Measurements from ENCODE around the gene UBE2E1. TPM values are rescaled to one million over a fixed set of nuclear protein-coding genes. Genes with fewer than 3 reads are reported as not detected.

The UBE2E1 gene
- total and polyA plus RNA-seq, 2 donors (not counting 1 experiment from before 2014, with no cell fraction given): 46.7 to 63.7 TPM

DNA sequence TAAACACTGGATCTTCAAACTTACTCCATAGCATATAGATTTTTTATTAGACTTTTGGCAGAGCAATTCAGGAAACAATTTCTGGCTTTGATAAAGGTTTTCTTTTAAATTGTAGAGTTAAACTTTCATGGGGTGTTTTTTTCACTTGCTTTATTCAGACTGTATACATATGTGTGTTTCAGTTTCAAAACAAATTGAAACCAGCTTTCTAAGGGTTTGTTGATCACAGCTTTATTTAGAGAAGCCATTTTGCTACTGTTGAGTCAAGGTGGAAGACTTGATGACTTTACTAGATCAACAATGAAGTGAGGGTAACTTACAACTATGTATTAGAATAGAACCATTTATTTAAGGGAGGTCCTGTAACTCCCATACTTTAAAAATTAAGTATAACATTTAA lies 6.2 kb downstream of the UBE2E1 start:
- H3K4me3 Mint-ChIP-seq: peak overlapping the region; percentile 95
- Histone ChIP-seq H3K4me3 (ENCODE audit: control extremely low read depth in 1 of 5, extremely low read depth in 1 of 5, insufficient read depth in 1 of 5, low read depth in 2 of 5, low read length in 4 of 5) (peak overlapping the region in 1 of 5 experiments; percentile 91), H3K27me3 (replicated peaks in 1 of 4; ENCODE audit: control extremely low read depth in 1 of 4, control insufficient read depth in 3 of 4, insufficient read depth in 4 of 4, low read length in 3 of 4) (no peaks in the 10 kb centered on the region), H3K9ac (ENCODE audit: low read length) (peak overlapping the region; percentile 91), H3K79me2 (ENCODE audit: control insufficient read depth, insufficient read depth, low read length) (peaks cover 74% of the 10 kb centered on the region), H3K4me1 (ENCODE audit: control insufficient read depth in 2 of 2, insufficient read depth in 2 of 2, low read length in 2 of 2) (peaks cover 39 to 48% of the 10 kb centered on the region in 2 donors), H3K27ac (ENCODE audit: low read length in 2 of 2) (peak overlapping the region in 1 of 2 donors; percentile 1), H3K36me3 (replicated peaks in 1 of 2; ENCODE audit: control extremely low read depth in 1 of 2, control insufficient read depth in 1 of 2, extremely low read depth in 1 of 2, insufficient read depth in 2 of 2, low read length in 1 of 2) (no peaks in the 10 kb centered on the region), H3K9me3 (ENCODE audit: control extremely low read depth in 1 of 3, control insufficient read depth in 2 of 3, insufficient read depth in 1 of 3, low read length in 2 of 3) (no peaks in the 10 kb centered on the region), H4K20me1 (ENCODE audit: control insufficient read depth, insufficient read depth, low read length, poor library complexity, severe bottlenecking) (peaks cover 11% of the 10 kb centered on the region), H3K4me2 (replicated peaks; ENCODE audit: low read depth, low read length, poor library complexity, severe bottlenecking) (peak overlapping the region; percentile 99), H2AFZ (ENCODE audit: insufficient read depth, low read depth, low read length, poor library complexity, severe bottlenecking) (no peak overlapping the region)
- TF ChIP-seq EZH2 (IDR thresholded peaks at IDR 0.05; ENCODE audit: borderline replicate concordance, insufficient read depth, low read depth, low read length, poor library complexity, severe bottlenecking): no peak
- TF ChIP-seq, protein P1, sequence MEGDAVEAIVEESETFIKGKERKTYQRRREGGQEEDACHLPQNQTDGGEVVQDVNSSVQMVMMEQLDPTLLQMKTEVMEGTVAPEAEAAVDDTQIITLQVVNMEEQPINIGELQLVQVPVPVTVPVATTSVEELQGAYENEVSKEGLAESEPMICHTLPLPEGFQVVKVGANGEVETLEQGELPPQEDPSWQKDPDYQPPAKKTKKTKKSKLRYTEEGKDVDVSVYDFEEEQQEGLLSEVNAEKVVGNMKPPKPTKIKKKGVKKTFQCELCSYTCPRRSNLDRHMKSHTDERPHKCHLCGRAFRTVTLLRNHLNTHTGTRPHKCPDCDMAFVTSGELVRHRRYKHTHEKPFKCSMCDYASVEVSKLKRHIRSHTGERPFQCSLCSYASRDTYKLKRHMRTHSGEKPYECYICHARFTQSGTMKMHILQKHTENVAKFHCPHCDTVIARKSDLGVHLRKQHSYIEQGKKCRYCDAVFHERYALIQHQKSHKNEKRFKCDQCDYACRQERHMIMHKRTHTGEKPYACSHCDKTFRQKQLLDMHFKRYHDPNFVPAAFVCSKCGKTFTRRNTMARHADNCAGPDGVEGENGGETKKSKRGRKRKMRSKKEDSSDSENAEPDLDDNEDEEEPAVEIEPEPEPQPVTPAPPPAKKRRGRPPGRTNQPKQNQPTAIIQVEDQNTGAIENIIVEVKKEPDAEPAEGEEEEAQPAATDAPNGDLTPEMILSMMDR (IDR thresholded peaks at IDR 0.05): no peak
- intact Hi-C loops (cut with micrococcal nuclease): loop anchor here (1.0 kb wide), 1 partner anchor 17 kb away; no protein-coding TSS in a partner anchor
- ATAC-seq (ENCODE audit: low read depth): no peak
- ChIA-PET POLR2A (interaction anchor here (1.2 kb wide), 1 partner anchor 105 kb away, joined by 3 read pairs; the partner anchor contains the start of genes NKIRAS1 and RPL15), CTCF (interaction anchor here (0.9 to 1.1 kb wide), 3 partner anchors 8 to 77 kb away, joined by 4 read pairs; no protein-coding TSS in a partner anchor)
- H3K27ac Mint-ChIP-seq: peak overlapping the region; percentile 33
- H3K27me3 Mint-ChIP-seq: no peaks in the 10 kb centered on the region
- peaks cover 63% of the 10 kb centered on the region for H3K4me1 Mint-ChIP-seq
- peak; percentile 29 for DNase-seq
- no peaks in the 10 kb centered on the region for H3K9me3 Mint-ChIP-seq (ENCODE audit: insufficient read depth)

DNA sequence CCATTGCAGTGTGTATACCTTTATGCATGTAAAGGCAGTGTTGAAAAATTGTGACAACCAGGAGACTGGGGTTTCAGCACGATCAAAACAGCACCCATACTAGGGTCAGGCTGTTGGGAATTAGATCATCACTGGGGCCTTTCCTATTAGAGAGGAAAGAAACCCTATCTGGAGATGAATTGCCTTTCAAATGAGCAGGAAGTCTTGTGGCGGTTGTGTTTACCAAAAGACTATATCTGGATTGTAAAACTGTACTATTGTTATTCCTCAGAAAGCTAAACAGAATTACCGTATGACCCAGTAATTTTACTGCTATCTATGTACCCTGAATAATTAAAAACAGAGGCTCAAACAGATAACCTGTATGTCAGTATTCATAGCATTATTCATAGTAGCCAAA lies 10.1 kb downstream of the UBE2E1 start:
- Histone ChIP-seq H3K4me2 (replicated peaks; ENCODE audit: low read depth, low read length, poor library complexity, severe bottlenecking) (no peak overlapping the region), H3K36me3 (replicated peaks in 1 of 2; ENCODE audit: control extremely low read depth in 1 of 2, control insufficient read depth in 1 of 2, extremely low read depth in 1 of 2, insufficient read depth in 2 of 2, low read length in 1 of 2) (no peaks in the 10 kb centered on the region), H3K9ac (ENCODE audit: low read length) (no peak overlapping the region), H3K4me3 (ENCODE audit: control extremely low read depth in 1 of 5, extremely low read depth in 1 of 5, insufficient read depth in 1 of 5, low read depth in 2 of 5, low read length in 4 of 5) (no peak overlapping the region), H3K27ac (ENCODE audit: low read length in 2 of 2) (no peak overlapping the region), H3K9me3 (ENCODE audit: control extremely low read depth in 1 of 3, control insufficient read depth in 2 of 3, insufficient read depth in 1 of 3, low read length in 2 of 3) (no peaks in the 10 kb centered on the region), H3K27me3 (replicated peaks in 1 of 4; ENCODE audit: control extremely low read depth in 1 of 4, control insufficient read depth in 3 of 4, insufficient read depth in 4 of 4, low read length in 3 of 4) (no peaks in the 10 kb centered on the region), H4K20me1 (ENCODE audit: control insufficient read depth, insufficient read depth, low read length, poor library complexity, severe bottlenecking) (peaks cover 38% of the 10 kb centered on the region), H2AFZ (ENCODE audit: insufficient read depth, low read depth, low read length, poor library complexity, severe bottlenecking) (no peak overlapping the region), H3K79me2 (ENCODE audit: control insufficient read depth, insufficient read depth, low read length) (peaks cover 98% of the 10 kb centered on the region), H3K4me1 (ENCODE audit: control insufficient read depth in 2 of 2, insufficient read depth in 2 of 2, low read length in 2 of 2) (peaks cover 10 to 22% of the 10 kb centered on the region in 2 donors)
- ATAC-seq (ENCODE audit: low read depth): no peak
- Mint-ChIP-seq H3K27me3 (no peaks in the 10 kb centered on the region), H3K4me3 (no peak overlapping the region), H3K27ac (no peak overlapping the region), H3K4me1 (peaks cover 52% of the 10 kb centered on the region), H3K9me3 (ENCODE audit: insufficient read depth) (no peaks in the 10 kb centered on the region)
- TF ChIP-seq EZH2 (IDR thresholded peaks at IDR 0.05; ENCODE audit: borderline replicate concordance, insufficient read depth, low read depth, low read length, poor library complexity, severe bottlenecking): no peak
- TF ChIP-seq, protein P1 (IDR thresholded peaks at IDR 0.05): no peak
- no CpG with 5 or more reads among the region's 3 CpGs for WGBS (ENCODE audit: insufficient coverage)
- DNase-seq: no peak
- intact Hi-C loops (cut with micrococcal nuclease): no loop called here
- CTCF ChIA-PET: no interaction called here
- POLR2A ChIA-PET: no interaction called here

Measured in B cell (primary cell).